Anterior cingulate cortex (tissue), 58 donors: Measurements from ENCODE around the gene VEZT.
A peak's percentile ranks its signal among the peaks of the same experiment; 100 is the strongest.
"Not testable (repeated sequence)": the region's sequence is repeated elsewhere in the genome, so short reads cannot be mapped to it uniquely, and the experiment has no call there.

ENCODE experiments used
- DNase-seq, 58 donors: peaks; one replicate each; lab custom pipeline; 2025; lab: John Stamatoyannopoulos, UW

VEZT gene

GRCh38 chr12:95300286-95300685, 82.7 kb downstream of the VEZT start:
- no peak for DNase-seq

GRCh38 chr12:95303476-95303875, 85.9 kb downstream of the VEZT start:
- no peak for DNase-seq

- DNase-seq, result no peak
Measured at GRCh38 chr12:95304673-95305198, 87.1 kb downstream of the VEZT start.

- DNase-seq, result no peak
Measured at GRCh38 chr12:95312656-95313055, 95.0 kb downstream of the VEZT start.

GRCh38 chr12:95314756-95315155, 97.1 kb downstream of the VEZT start:
- DNase-seq, result not testable (repeated sequence)

- DNase-seq, result no peak
Measured at GRCh38 chr12:95316798-95317197, 99.2 kb downstream of the VEZT start.

GRCh38 chr12:95318071-95318545, 100.5 kb downstream of the VEZT start:
- DNase-seq, result no peak

- no peak for DNase-seq
Measured at GRCh38 chr12:95319694-95320331, 102.2 kb downstream of the VEZT start.

GRCh38 chr12:95321516-95322246, 104.1 kb downstream of the VEZT start:
- DNase-seq, result no peak

- DNase-seq, result no peak
Measured at GRCh38 chr12:95322326-95322725, 104.7 kb downstream of the VEZT start.

- DNase-seq, result no peak
Measured at GRCh38 chr12:95323212-95323611, 105.6 kb downstream of the VEZT start.

- not testable (repeated sequence) for DNase-seq
Measured at GRCh38 chr12:95324246-95324645, 106.6 kb downstream of the VEZT start.

GRCh38 chr12:95325501-95325900, 107.9 kb downstream of the VEZT start:
- no peak for DNase-seq

- no peak for DNase-seq
Measured at GRCh38 chr12:95326445-95326844, 108.8 kb downstream of the VEZT start.

- DNase-seq, result no peak
Measured at GRCh38 chr12:95326855-95327254, 109.2 kb downstream of the VEZT start.

- no peak for DNase-seq
Measured at GRCh38 chr12:95328708-95329107, 111.1 kb downstream of the VEZT start.

GRCh38 chr12:95335948-95336347, 118.3 kb downstream of the VEZT start:
- no peak for DNase-seq

- peak in 57 of 58 donors; percentile 8 to 86 (median 48) for DNase-seq
Measured at GRCh38 chr12:95336387-95337067, 118.9 kb downstream of the VEZT start.

- no peak for DNase-seq
Measured at GRCh38 chr12:95337146-95337545, 119.5 kb downstream of the VEZT start.

GRCh38 chr12:95339086-95339788, 121.6 kb downstream of the VEZT start:
- DNase-seq, result no peak

GRCh38 chr12:95342008-95342407, 124.4 kb downstream of the VEZT start:
- no peak for DNase-seq
